H1 (cell line): Measurements from ENCODE around the gene SHROOM4. TPM values are rescaled to one million over a fixed set of nuclear protein-coding genes. Genes with fewer than 3 reads are reported as not detected.

ENCODE experiments used
- BCL11A ChIP-seq, 2 experiments: IDR thresholded peaks; one replicate each; pipeline ENCODE4 v1.6.1; 2011; ENCODE audit warnings: low read depth in 2 of 2, low read length in 2 of 2, mild to moderate bottlenecking in 2 of 2
- CEBPB ChIP-seq: IDR thresholded peaks from 2 replicates; pipeline ENCODE4 v1.6.1; 2012; ENCODE audit warnings: low read depth, low read length
- EZH2 ChIP-seq: fragments of 200-600 bp; sonication (generic); IDR thresholded peaks from 2 replicates; pipeline ENCODE4 v1.7.1; 2012; ENCODE audit warnings: low read depth, mild to moderate bottlenecking, moderate library complexity, low read length, inconsistent platforms; ENCODE audit not compliant: severe bottlenecking
- KDM1A ChIP-seq: fragments of 200-600, 300-600 bp; sonication (generic); IDR thresholded peaks from 2 replicates; pipeline ENCODE4 v1.7.1; 2016; ENCODE audit warnings: mild to moderate bottlenecking, low read length, borderline replicate concordance
- KDM5A ChIP-seq: fragments of 200-600 bp; IDR thresholded peaks from 2 replicates; pipeline ENCODE4 v1.7.1; 2012; ENCODE audit warnings: mild to moderate bottlenecking, low read length, inconsistent platforms, mixed read lengths
- RFX5 ChIP-seq: IDR thresholded peaks from 2 replicates; pipeline ENCODE4 v1.6.1; 2011; ENCODE audit warnings: low read depth, low read length, improper control_type of control experiment, borderline replicate concordance
- SIX5 ChIP-seq: IDR thresholded peaks from 2 replicates; pipeline ENCODE4 v1.6.1; 2011; ENCODE audit warnings: mild to moderate bottlenecking, low read depth, low read length
- SUZ12 ChIP-seq: fragments of 200-600 bp; sonication (generic); IDR thresholded peaks from 2 replicates; pipeline ENCODE4 v1.6.1; 2012; ENCODE audit warnings: mild to moderate bottlenecking, inconsistent platforms, low read length, moderate library complexity, mixed read lengths
- TEAD4 ChIP-seq: IDR thresholded peaks from 2 replicates; pipeline ENCODE4 v1.6.1; 2012; ENCODE audit warnings: low read depth, low read length, inconsistent platforms, mixed read lengths
- polyA plus RNA-seq, 7 experiments: library from polyadenylated mRNA; depleted of rRNA in 3 of 7; stranded (reverse) in 5 of 7; unstranded in 2 of 7; fragments of >200 nt in 5 of 7; fragments of 200-250 nt in 2 of 7; gene quantifications; 1 replicate in 5 of 7; 2 replicates in 1 of 7; 4 replicates in 1 of 7; pipeline versions ENCODE4 v1.2.1 to v1.2.3, GENCODE V29; 2011 to 2013; ENCODE audit warnings: missing spikeins in 2 of 7, mixed read lengths in 2 of 7
- total RNA-seq: library from RNA; stranded (reverse); fragmentation: NEBNext Ultra II Directional; extraction: Animal tissue kit (Norgen Biotek cat#: 25700); gene quantifications from 2 replicates; pipeline ENCODE4 v1.2.1, GENCODE V29; 2021

SHROOM4 gene
- total and polyA plus RNA-seq, 2 of the 8 experiments (the other 6 are each of a cell fraction or from before 2014, with no cell fraction given): 1.6 to 5.6 TPM

DNA sequence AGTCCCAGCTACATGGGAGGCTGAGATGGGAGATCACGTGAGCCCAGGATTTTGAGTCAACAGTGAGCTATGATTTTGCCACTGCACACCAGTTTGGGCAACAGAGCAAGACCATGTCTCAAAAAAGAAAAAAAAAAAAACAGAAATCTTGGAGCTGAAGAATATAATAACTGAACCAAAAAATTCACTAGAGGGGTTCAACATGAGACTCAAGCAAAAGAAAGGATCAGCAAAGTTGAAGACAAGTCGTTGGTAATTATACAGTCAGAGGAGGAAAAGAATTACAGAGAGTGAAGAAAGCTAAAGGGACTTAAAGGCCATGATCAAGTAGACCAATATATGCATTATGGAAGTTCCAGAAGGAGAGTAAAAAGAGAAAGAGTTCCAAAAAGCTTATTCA, 26.9 kb downstream of the SHROOM4 start (continued):
- TF ChIP-seq KDM1A (no peak), TEAD4 (no peak), EZH2 (no peak), CEBPB (no peak), RFX5 (no peak), BCL11A (IDR thresholded peaks at IDR 0.05; ENCODE audit: low read depth in 2 of 2, low read length in 2 of 2) (no peak), KDM5A (no peak), SIX5 (no peak), SUZ12 (no peak)
